Measurements from ENCODE around the gene PREX1. TPM values are rescaled to one million over a fixed set of nuclear protein-coding genes. Genes with fewer than 3 reads are reported as not detected.

PREX1 gene
- total RNA-seq, 2 donors from 2014 or later = 6.2 to 11.8 TPM

DNA sequence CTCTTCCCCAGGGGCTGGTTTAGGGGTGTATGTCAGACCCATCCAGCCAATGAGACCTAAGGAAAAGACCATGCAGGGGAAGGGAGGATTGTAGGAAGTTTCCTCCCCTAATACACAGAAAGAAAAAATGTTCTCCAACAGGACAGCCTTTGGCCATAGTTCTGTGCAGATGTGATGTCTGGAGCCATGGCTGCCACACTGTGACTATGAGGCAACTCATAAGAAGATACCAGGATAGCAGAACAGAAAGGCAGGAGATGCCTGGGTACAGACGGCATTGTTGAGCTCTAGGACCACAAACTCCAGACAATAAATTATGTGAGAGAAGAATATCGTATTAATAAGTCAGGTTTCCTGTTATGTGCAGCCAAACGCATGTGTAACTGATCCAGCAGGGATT, 156.7 kb downstream of the PREX1 start:
- intact Hi-C loops (cut with DNase I, micrococcal nuclease) = no loop called here
- DNase-seq (no peak), ATAC-seq (no peak)

DNA sequence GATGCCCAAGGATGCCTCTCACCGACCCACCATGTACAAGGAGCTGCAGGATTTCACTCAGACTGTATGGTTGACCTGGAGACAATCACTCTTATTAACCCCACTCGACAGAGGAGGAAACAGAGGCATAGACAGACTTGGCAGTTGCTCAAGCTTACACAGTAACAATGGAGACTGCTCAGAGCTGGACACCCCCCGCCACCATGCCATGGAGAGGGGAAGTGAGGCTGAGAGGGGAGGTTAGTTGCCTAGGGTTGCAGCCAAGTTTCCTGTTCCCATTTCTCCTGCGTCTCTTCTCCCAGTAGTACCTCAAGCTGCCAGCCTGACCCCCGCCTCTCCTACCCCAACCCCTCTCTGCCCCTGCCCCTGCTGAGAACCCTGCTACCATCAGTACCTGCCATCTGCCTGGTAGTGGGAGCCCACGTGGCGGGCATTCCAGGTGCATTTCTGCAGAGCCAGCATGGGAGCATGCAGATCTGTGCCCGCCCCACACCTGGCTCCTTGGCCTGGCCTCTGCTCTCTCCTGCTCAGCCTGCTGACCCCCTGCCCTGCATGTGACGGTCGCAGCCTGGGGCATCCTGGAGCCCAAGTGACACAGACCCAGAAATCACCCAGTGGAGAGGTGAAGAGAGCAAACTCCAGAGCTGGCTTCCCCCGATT, 157.7 kb downstream of the PREX1 start:
- DNase-seq = no peak
- no peak for ATAC-seq
- intact Hi-C loops (cut with DNase I, micrococcal nuclease) = no loop called here

- intact Hi-C loops (cut with DNase I, micrococcal nuclease) = no loop called here
- DNase-seq (no peak), ATAC-seq (no peak)
Measured at GRCh38 chr20:48668451-48668946, 159.3 kb downstream of the PREX1 start.

DNA sequence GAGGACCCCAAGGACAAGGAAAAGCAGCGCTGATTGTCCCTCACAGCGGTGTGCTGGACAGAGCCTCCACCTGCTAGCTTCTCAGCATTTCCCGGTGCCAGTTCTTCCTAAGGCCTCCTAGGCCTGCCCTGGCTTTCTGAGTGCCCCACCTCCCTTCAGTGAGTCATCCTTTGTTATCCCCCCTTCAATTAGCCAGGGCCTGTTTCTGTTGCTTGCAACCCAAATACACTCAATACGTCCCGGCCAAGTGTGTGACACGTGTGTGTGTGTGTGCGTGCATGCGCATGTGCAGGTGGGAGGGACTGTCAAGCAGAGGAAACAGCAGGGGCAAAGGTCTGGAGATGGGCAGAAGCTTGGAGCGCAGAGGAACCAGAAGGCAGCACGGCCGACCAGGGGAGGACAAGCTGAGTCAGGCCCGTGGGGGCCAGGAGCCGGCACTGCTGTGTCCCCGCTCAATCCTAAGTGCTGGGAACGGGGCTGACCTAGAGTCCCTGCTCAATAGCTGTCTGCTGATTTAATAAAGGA, 159.8 kb downstream of the PREX1 start:
- intact Hi-C loops (cut with DNase I, micrococcal nuclease) = no loop called here
- ATAC-seq = no peak

GRCh38 chr20:48667481-48667880, 160.3 kb downstream of the PREX1 start:
- ATAC-seq (no peak), DNase-seq (no peak)
- intact Hi-C loops (cut with DNase I, micrococcal nuclease) = no loop called here

More for the DNA sequence above, 159.8 kb downstream of the PREX1 start:
- no peak for DNase-seq

GRCh38 chr20:48665785-48666184, 162.0 kb downstream of the PREX1 start:
- intact Hi-C loops (cut with DNase I, micrococcal nuclease) = no loop called here
- ATAC-seq (no peak), DNase-seq (no peak)

DNA sequence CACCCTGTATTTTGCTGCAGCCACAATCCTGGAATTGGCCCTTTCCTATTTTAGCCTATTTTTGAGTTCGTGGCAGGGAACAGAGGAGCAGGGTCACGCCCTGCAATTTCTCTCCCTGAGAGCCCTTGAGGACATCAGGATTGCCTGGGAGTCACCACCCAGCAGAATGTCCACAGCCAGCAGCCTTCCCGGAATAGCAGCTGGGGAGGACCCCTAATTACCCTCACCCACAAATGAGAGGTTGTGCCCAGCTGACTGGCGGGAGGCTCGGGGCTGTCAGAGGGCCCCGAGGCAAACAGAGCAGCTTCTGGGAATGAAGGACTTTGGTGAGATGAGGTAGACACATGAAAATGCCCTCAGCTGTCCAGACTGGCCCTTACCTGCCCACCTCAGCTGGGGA, 165.1 kb downstream of the PREX1 start:
- DNase-seq (no peak), ATAC-seq (no peak)
- intact Hi-C loops (cut with DNase I, micrococcal nuclease) = no loop called here

- intact Hi-C loops (cut with DNase I, micrococcal nuclease) = no loop called here
- no peak for ATAC-seq
- DNase-seq = no peak
Measured at GRCh38 chr20:48661575-48662455, 166.0 kb downstream of the PREX1 start.

- ATAC-seq = no peak
- intact Hi-C loops (cut with DNase I, micrococcal nuclease) = no loop called here
- DNase-seq = no peak
Measured at GRCh38 chr20:48660788-48661187, 167.0 kb downstream of the PREX1 start.

GRCh38 chr20:48659858-48660257, 167.9 kb downstream of the PREX1 start:
- ATAC-seq (no peak), DNase-seq (no peak)
- intact Hi-C loops (cut with DNase I, micrococcal nuclease) = loop anchor here in 1 of 2 donors (5.0 kb wide), 1 partner anchor 247 kb away; no protein-coding TSS in a partner anchor

DNA sequence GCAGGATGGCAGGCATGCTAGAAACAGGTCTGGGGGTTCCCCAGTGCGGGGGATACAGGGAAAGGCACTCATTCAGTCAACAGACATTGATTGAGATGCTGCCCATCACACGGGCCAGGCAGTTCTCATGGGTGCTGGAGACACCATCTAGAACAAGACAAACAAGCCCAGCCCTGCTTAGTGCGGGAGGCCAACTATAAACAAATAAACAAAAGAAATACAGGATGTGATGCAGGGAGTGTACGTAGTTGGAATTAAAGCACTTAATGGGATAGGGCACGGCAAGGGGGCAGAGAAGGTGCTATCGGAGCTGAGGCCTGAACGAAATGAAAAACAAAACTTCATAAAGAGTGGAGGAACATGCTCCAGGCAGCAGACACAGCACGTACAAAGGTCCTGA, 169.3 kb downstream of the PREX1 start:
- DNase-seq (no peak), ATAC-seq (no peak)
- intact Hi-C loops (cut with DNase I, micrococcal nuclease) = loop anchor here in 1 of 2 donors (5.0 kb wide), 1 partner anchor 249 kb away; no protein-coding TSS in a partner anchor

- ATAC-seq = no peak
- DNase-seq = no peak
- intact Hi-C loops (cut with DNase I, micrococcal nuclease) = loop anchor here in 1 of 2 donors (5.0 kb wide), 1 partner anchor 249 kb away; no protein-coding TSS in a partner anchor
Measured at GRCh38 chr20:48658198-48658476, 169.7 kb downstream of the PREX1 start.

- intact Hi-C loops (cut with DNase I, micrococcal nuclease) = loop anchor here (2.0 to 5.0 kb wide), 2 partner anchors 247 to 250 kb away; no protein-coding TSS in a partner anchor
- DNase-seq = peak; percentile 42 to 61
- ATAC-seq = peak; percentile 90
Measured at GRCh38 chr20:48657426-48658197, 170.2 kb downstream of the PREX1 start.

DNA sequence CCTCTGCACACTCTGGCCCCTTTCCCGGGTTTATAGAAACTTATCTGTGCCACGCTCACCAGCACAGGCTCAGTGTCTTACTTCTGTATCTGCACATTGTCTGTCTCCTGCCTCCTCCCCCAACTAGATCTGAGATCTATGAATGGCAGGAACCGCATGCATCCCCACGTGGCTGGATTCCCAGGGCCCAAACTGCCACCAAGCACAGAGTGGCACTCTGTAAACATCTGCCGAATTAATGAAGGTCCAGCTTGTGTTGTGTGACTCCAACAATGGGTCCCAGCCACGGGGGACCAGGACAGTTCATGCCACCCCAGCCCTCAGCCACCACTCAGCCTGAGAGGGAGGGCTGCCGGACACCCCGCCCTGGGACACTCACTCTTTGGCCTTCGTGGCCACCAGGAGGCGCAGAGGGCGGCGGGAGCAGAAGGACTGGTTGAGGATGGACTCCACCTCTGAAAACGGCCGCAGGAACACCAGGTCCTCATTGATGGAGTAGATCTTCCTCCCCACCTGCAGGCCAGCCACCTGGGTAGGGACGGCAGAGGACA, 171.1 kb downstream of the PREX1 start:
- ATAC-seq (no peak), DNase-seq (no peak)
- intact Hi-C loops (cut with DNase I, micrococcal nuclease) = loop anchor here (2.0 to 5.0 kb wide), 2 partner anchors 248 to 251 kb away; no protein-coding TSS in a partner anchor

DNA sequence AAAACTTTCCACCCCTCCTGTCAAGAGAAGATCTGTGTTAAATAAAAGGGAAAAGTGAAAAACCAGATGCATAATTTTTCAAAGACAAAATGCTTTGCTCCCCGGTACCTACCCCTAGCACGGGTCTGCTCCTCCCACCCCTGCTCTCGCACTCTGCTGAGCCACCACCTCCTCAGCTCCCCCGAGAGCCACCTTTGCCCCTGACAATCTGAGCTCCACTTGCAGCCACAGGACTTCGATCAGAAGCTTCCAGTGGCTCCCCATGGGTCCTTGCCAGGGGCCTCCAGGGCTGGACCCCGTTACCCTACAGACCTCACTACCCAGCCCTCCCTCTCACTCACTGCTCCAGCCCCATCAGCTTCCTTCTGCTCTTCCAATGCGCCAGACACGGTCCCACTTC, 171.7 kb downstream of the PREX1 start:
- DNase-seq (no peak), ATAC-seq (no peak)
- intact Hi-C loops (cut with DNase I, micrococcal nuclease) = loop anchor here (2.0 to 5.0 kb wide), 2 partner anchors 249 to 251 kb away; no protein-coding TSS in a partner anchor

- intact Hi-C loops (cut with DNase I, micrococcal nuclease) = no loop called here
- no peak for DNase-seq
- no peak for ATAC-seq
Measured at GRCh38 chr20:48653706-48654051, 174.1 kb downstream of the PREX1 start.

DNA sequence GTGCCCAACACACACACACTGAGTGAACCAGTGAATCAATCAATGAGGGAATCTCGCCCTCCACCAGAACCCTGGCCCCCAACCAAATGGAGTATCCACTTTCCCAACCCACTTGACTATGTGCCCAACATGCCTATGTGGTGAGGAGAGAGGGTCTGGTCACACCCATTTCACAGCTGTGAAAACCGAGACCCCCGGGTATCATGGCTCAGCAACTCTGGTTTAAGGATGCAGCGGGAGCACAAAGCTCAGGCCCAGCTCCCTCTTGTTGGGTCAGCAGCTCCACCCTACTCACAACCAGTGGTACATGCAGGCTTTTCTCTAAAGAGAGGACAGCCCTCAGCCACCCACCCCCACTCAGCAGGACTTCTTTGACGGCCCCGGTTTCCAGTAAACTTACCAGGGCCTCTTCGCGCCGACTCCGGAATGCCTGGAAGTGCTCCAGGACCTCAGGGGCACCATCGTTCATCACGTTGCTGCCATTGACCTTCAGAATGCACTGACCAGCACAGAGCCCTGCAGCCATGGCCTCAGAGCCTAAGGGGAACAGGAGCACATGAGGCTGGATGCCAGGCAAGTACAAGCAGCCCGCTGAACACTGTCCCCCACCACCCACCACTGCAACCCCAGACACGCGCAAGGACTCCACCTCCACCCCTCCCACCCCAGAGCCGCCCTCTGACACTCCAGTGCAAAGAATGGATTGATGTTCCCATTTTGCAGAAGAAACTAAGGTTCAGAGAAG, 174.7 kb downstream of the PREX1 start:
- no peak for DNase-seq
- intact Hi-C loops (cut with DNase I, micrococcal nuclease) = no loop called here
- ATAC-seq = no peak

DNA sequence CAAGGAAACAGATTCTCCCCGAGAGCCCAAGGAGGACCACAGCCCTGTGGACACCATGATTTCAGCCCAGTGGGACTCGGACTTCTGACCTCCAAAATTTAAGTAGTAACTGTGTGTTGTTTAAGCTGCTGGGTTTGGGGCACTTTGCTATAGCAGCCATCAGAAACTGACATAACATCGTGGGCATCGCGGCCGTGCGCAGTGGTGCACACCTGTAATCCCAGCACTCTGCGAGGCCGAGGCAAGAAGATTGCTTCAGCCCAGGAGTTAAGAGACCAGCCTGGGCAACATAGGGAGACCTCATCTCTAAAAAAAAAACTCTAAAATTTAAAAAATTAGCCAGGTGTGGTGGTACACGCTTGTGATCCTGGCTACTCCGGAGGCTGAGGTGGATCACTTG, 175.8 kb downstream of the PREX1 start:
- ATAC-seq = no peak
- intact Hi-C loops (cut with DNase I, micrococcal nuclease) = no loop called here
- DNase-seq = no peak

All from left colon (tissue), 2 donors.